Left hindlimb (tissue), 1 donor: ENCODE data around the gene FAM180A.

Source experiments
- DNase-seq: peaks from one replicate; pipeline ENCODE4 v3.0.0-alpha.2; 2018

The FAM180A gene

GRCh38 chr7:135736586-135737305 lies 11.9 kb downstream of the FAM180A start:
- no peak for DNase-seq

- no peak for DNase-seq
Observed at GRCh38 chr7:135734343-135734689, 14.3 kb downstream of the FAM180A start.

DNA sequence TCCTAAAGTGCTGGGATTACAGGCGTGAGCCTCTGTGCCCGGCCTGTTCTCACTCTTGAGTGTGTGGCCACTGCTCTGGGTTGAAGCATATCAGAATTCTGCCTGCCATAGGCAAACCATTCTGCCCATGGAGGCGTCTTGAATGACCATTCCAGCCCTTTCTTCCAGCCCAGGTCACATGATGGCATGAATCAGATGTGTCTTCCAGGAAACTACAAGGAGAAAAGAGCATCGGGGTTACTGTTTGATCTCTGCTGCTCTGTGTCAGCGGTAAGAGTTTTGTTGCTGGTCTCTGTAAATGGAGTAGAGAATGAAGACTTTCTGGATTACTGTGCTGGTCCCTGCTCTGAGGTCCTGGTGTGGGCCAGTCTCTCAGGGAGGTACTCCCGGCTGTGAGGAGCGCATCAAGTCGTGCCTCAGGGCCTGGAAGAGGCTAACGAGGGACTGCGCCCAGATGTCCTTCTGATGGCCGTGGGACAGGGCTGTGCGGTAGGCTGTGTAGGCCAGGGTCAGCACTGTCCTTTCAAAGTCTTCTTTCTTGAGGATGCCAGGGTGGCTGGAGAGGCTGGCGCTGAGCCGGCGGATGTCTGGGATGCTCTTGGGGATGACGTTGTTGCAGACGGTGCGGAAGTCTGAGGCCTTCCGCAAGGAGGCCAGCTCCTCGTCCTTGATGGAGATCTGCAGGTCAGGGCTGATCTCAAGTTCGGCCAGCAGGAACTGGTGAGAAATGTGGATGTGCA lies 14.8 kb downstream of the FAM180A start:
- no peak for DNase-seq

DNA sequence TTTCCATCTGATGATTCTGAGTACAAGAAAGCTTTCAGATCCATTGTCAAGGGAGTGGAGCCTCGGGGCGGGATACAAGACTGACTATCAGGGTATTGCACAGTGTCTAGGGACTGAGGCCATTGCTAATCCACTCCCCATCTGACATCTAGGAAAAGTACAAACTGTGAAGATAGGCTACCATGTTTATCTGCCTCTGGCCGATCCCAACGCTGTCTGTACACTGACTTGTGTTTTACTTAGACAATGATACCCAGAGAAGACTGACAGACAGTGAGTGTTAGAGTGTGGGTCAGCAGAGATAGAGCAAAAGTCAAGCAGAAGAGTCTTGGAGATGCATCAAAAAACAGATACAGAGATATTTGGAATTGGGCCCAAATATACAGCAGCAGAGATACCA lies 17.5 kb downstream of the FAM180A start:
- no peak for DNase-seq

DNA sequence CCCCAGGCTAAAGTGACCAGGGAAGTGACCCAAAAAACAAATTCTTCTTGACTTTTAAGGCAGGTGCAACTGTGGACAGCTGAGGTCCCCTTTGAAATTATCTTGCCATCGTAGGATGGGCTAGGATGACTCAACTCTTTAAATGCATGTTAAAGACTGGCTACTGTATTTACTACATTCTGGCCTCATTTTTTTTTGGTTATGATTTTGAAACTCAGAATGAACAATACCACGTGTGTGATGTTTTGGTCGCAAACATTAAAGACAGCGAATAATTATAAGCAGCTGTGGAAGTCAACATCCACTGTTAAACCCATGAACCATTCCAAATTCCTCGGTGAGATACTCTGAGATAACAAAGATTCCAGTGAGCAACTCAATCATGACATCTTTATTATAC lies 19.4 kb downstream of the FAM180A start:
- DNase-seq = no peak

DNA sequence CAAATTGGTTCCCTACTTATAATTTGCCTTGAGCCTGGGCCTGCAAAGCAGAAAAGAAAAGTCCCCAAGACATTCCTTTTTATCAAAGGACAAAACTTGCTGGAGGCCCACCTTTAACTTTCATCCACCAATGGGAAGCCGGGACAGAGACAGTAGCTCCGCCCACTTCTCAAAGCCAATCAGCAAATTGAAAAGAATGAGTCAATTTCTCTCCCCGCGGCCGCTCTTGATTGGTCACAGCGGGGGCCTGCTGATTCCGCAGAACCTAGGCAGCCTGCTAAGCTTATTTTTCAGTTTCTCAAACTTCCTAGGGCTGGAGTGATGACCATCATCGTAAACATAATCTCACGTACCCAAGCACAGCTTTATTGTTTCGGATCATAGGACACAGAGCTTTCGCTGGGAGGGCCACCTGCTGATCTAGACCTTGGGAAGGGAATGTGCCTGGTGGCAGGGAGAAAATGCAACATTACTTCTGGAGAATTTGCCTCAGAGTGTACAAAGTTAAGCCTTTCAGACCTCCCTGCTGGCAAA lies 20.4 kb downstream of the FAM180A start, which contains the start of gene SLC13A4:
SLC13A4 (minus strand) TSS at position 51 of the 534 bp plus-strand sequence. CDS start 690 bp downstream, outside the sequence.
- no peak for DNase-seq

DNA sequence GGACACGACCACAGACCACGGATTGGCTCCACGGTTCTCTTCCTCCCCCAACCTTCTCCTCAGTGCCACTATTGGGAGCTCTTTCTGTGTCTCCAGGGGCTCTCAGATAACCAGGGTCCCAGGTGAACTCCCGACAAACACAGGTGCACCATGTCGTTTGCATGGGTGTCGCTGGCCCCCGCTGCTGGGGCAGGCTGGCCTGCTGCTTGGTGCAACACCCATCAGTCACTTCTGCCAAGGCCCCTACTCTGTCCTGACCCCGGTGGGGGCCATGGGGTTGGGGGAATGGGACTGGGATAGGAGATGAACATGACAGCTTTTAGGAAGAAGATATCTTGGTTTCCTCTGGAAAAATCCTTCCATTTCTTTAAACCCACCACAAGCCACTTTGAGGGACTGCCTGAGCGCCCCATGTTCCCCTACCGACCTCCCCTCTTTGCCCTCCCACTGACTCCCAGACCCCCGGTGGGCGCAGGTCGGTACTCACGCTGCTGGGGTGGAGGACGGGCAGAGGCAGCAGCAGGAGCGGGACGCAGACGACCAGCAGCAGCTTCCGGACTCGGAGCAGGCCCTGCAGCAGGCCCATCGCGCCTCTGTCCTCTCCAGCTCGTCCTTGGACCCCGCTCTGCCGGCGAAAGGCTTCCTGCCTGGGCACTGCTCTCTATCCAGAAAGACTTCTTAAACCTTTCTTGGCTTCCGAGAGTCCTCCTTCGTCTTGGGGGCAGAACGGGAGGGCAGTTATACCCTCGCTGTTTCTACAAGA lies 21.5 kb downstream of the FAM180A start:
- no peak for DNase-seq

DNA sequence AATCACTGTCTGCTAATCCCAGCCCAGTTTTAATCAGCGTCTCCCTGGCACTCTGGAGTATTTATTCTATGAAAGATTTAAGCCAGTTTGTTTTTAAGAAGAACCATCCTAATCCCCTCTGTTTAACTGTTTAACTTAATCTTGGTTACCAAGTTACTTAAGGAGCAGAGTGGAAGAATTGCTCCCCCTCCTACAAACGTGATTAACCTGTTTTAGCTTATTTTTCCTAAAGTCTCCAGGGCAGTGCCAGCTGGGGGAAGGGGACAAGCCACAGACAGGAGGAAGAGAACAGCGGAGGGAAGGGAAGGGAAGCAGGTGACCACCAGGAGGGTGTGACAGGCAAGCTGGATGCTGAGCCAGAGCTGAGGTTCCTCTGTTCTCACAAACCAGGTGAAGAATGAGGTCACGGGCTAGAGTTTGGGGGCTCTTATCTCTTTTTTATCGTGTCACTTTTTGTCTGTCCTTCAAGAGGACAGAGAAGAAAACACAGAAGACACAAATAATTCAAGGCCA lies 22.3 kb downstream of the FAM180A start:
- DNase-seq = no peak

DNA sequence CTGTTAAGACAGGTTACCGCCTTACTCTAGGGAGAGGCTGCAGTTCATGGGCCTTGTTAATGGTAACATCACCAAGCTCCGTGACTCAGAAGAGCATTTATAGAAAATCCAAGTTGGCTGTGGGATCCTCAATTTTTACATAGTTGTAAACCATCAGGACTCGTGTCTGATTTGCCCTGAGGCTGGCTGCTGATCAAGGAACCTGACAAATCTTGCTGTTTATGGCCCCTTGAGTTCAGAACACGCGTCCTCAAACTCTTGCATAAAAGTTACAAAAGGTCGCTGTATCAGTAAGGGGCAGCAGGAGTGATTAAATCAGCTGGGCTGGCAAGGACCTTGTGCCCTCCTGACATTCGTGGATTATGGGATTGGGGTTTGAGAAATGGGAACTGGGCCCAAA lies 25.2 kb downstream of the FAM180A start:
- DNase-seq = no peak

- DNase-seq = no peak
Observed at GRCh38 chr7:135721198-135721820, 27.3 kb downstream of the FAM180A start.

GRCh38 chr7:135719688-135720087 lies 28.9 kb downstream of the FAM180A start:
- no peak for DNase-seq

DNA sequence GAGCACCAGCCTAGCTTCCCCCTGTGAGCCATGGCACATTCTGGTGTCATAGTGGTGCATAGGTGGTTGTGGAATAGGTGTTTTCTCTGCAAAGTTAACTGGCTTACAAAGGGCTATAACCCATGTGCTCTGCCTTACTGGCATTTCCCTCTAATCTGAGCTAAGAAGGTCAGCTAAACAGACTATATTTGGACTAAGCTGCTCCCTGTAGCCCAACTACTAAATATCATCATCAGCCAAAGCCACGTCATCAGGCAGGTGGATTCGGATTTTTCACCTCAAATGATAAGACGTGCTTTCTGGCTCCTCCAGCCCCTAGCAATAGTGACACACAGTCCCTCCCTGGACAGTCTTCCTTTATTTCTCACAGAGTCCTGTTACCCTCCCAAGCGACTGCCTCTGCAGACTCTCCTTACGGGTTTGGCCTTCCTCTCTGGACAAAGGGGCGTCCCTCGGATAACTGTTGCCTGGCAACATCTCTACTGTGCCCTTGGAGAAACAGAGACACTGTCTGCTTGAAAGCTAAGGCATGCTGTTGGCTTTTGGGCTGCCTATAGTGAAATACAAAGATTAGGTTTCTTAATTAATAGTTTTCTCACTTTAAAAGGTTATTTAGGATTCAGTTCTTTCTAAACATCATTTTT lies 29.7 kb downstream of the FAM180A start:
- DNase-seq = no peak

- DNase-seq = no peak
Observed at GRCh38 chr7:135718219-135718618, 30.4 kb downstream of the FAM180A start.

- no peak for DNase-seq
Observed at GRCh38 chr7:135717693-135718092, 30.9 kb downstream of the FAM180A start.

GRCh38 chr7:135716677-135717238 lies 31.9 kb downstream of the FAM180A start:
- DNase-seq = no peak

GRCh38 chr7:135715673-135716072 lies 32.9 kb downstream of the FAM180A start:
- DNase-seq = no peak

GRCh38 chr7:135715055-135715522 lies 33.5 kb downstream of the FAM180A start:
- no peak for DNase-seq

GRCh38 chr7:135714534-135715009 lies 34.0 kb downstream of the FAM180A start:
- no peak for DNase-seq

- DNase-seq = no peak
Observed at GRCh38 chr7:135713836-135714470, 34.7 kb downstream of the FAM180A start.

GRCh38 chr7:135712796-135713195 lies 35.8 kb downstream of the FAM180A start:
- no peak for DNase-seq

GRCh38 chr7:135712182-135712782 lies 36.3 kb downstream of the FAM180A start:
- DNase-seq = no peak
